DND-41 (cell line): ENCODE data around the gene PI4K2B.

Source experiments
- EZH2 ChIP-seq: IDR thresholded peaks from 3 replicates; pipeline ENCODE4 v1.6.1; 2012; ENCODE audit warnings: borderline replicate concordance, low read depth, mild to moderate bottlenecking, moderate library complexity, low read length, inconsistent platforms; ENCODE audit not compliant: severe bottlenecking
- TF ChIP-seq, protein P1 (sequence below): IDR thresholded peaks from 2 replicates; pipeline ENCODE4 v1.5.1; 2012; ENCODE audit warnings: borderline replicate concordance, low read length, moderate library complexity, mild to moderate bottlenecking; ENCODE audit not compliant: poor library complexity, severe bottlenecking; ENCODE audit errors: extremely low read depth

DNA sequence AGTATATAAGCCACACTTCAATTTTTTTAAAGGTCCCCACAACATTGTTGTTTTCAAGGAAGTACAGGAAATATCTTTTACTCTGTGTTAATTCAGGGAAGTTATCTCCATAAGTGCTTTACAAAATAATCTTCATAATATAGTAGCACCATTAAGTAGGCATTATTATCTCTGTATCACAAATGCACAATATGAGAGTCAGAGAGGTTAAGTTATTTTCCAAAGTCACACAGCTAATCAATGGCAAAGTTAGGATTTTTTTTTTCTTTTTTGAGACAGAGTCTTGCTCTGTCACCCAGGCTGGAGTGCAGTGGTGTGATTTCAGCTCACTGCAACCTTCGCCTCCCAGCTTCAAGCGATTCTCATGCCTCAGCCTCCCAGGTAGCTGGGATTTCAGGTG, 35.1 kb upstream of the PI4K2B start:
- TF ChIP-seq, protein P1, sequence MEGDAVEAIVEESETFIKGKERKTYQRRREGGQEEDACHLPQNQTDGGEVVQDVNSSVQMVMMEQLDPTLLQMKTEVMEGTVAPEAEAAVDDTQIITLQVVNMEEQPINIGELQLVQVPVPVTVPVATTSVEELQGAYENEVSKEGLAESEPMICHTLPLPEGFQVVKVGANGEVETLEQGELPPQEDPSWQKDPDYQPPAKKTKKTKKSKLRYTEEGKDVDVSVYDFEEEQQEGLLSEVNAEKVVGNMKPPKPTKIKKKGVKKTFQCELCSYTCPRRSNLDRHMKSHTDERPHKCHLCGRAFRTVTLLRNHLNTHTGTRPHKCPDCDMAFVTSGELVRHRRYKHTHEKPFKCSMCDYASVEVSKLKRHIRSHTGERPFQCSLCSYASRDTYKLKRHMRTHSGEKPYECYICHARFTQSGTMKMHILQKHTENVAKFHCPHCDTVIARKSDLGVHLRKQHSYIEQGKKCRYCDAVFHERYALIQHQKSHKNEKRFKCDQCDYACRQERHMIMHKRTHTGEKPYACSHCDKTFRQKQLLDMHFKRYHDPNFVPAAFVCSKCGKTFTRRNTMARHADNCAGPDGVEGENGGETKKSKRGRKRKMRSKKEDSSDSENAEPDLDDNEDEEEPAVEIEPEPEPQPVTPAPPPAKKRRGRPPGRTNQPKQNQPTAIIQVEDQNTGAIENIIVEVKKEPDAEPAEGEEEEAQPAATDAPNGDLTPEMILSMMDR = no peak
- no peak for TF ChIP-seq EZH2
